GM18873 (cell line): ENCODE data around the gene BCKDHB.
A peak's percentile ranks its signal among the peaks of the same experiment; 100 is the strongest.

Experiments
- ATAC-seq: cut with Tn5 transposase; IDR thresholded peaks from one replicate; pipeline ENCODE4 v1.9.1; 2021; ENCODE audit warnings: mild to moderate bottlenecking, moderate library complexity, moderate number of reproducible peaks; ENCODE audit not compliant: unreplicated experiment, low FRiP score

The BCKDHB gene

GRCh38 chr6:80145921-80146320, 39.5 kb downstream of the BCKDHB start:
- ATAC-seq: no peak

- no peak for ATAC-seq
Observed at GRCh38 chr6:80148220-80148619, 41.7 kb downstream of the BCKDHB start.

- ATAC-seq: no peak
Observed at GRCh38 chr6:80151635-80152034, 45.2 kb downstream of the BCKDHB start.

- no peak for ATAC-seq
Observed at GRCh38 chr6:80154160-80154559, 47.7 kb downstream of the BCKDHB start.

- ATAC-seq: no peak
Observed at GRCh38 chr6:80156221-80156620, 49.8 kb downstream of the BCKDHB start.

- ATAC-seq: no peak
Observed at GRCh38 chr6:80158478-80158989, 52.1 kb downstream of the BCKDHB start.

- no peak for ATAC-seq
Observed at GRCh38 chr6:80161434-80161833, 55.0 kb downstream of the BCKDHB start.

- peak; percentile 81 for ATAC-seq
Observed at GRCh38 chr6:80163754-80164187, 57.3 kb downstream of the BCKDHB start.

GRCh38 chr6:80165143-80165542, 58.7 kb downstream of the BCKDHB start:
- ATAC-seq: peak; percentile 92

- no peak for ATAC-seq
Observed at GRCh38 chr6:80165819-80166218, 59.3 kb downstream of the BCKDHB start.

GRCh38 chr6:80170433-80170832, 64.0 kb downstream of the BCKDHB start:
- no peak for ATAC-seq

- ATAC-seq: no peak
Observed at GRCh38 chr6:80173411-80173810, 66.9 kb downstream of the BCKDHB start.

- ATAC-seq: no peak
Observed at GRCh38 chr6:80174900-80175572, 68.6 kb downstream of the BCKDHB start.

- ATAC-seq: no peak
Observed at GRCh38 chr6:80179695-80180094, 73.2 kb downstream of the BCKDHB start.

GRCh38 chr6:80181352-80182081, 75.0 kb downstream of the BCKDHB start:
- no peak for ATAC-seq

GRCh38 chr6:80182308-80182707, 75.8 kb downstream of the BCKDHB start:
- no peak for ATAC-seq

- ATAC-seq: no peak
Observed at GRCh38 chr6:80183019-80183795, 76.7 kb downstream of the BCKDHB start.

- no peak for ATAC-seq
Observed at GRCh38 chr6:80185492-80185891, 79.0 kb downstream of the BCKDHB start.

GRCh38 chr6:80186082-80186481, 79.6 kb downstream of the BCKDHB start:
- no peak for ATAC-seq

- ATAC-seq: no peak
Observed at GRCh38 chr6:80196906-80197305, 90.4 kb downstream of the BCKDHB start.

GRCh38 chr6:80197474-80197873, 91.0 kb downstream of the BCKDHB start:
- no peak for ATAC-seq
